Kidney glomerular epithelial cell (primary cell): ENCODE results near the gene TENT4A.
A peak's percentile ranks its signal among the peaks of the same experiment; 100 is the strongest.
"Not testable (repeated sequence)": the region's sequence is repeated elsewhere in the genome, so short reads cannot be mapped to it uniquely, and the experiment has no call there.

ENCODE experiments used
- DNase-seq: peaks from one replicate; lab custom pipeline; 2025; lab: John Stamatoyannopoulos, UW

TENT4A gene

DNA sequence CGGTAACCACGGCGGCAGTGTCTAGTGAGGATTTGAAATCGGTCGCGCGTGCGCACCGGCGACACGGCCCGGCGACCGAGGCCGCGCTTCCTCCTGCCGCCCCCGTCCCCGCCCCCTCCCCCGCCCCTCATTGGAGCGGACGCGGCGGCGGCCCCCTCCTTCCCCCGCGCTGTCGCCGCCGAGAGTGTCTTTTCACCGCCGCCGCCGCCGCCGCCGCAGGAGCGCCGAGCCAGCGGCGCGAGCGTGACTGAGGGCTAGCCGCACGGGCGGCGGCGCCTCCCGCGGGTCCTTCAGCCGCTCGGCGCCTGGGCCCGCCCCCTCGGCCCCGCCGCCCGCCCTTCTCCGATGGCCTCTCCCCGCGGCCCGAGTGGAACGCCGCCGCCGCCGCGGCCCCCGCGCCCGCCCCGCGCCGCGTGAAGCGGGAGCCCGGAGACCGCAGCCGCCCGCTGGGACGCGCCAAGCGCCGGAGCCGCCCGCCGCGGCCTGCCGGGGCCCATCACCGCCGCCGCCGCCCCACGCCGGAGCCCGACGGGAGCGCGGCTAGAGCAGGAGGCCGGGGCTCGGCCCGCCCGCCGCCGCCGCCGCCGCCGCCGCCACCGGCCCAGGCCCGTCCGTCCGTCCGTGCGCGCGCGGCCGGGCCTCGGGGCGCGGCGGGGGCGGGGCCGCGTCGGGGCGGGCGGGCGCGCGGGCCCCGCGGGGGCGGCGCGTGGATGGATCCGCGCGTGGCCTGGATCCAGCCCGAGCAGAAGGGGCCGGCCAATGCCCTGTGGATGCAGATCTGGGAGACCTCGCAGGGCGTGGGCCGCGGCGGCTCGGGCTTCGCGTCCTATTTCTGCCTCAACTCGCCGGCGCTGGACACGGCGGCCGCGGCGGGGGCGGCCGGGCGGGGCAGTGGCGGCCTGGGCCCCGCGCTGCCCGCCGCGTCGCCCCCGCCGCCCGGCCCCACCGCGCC, at the start of gene TENT4A:
Gene TENT4A (plus strand): TSS at position 159 of the 952 bp plus-strand sequence. CDS start 552 bp downstream, at position 711.
- DNase-seq: no peak

GRCh38 chr5:6666762-6667161, 46.5 kb upstream of the TENT4A start:
- no peak for DNase-seq

GRCh38 chr5:6667648-6668047, 45.6 kb upstream of the TENT4A start:
- DNase-seq: no peak

DNA sequence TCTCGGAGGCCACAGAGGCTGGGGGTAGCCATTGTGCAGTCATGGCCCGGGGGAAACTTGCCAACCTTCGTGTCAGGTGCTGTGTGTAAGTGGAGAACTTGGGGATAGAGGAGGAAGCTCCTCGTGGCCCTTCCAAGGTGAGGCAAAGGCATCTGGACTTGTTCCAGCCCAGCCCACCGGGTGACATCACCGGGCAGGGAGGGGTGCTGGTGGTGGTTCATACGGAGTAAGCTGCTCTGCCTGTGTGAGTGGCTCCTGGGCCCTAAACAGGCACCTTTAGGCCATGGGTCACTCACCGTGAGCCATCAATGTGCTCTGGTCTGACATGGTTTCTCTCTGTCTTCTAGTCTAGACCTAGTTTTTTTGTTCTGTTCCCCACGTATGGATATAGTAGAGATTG, 44.5 kb upstream of the TENT4A start:
- DNase-seq: not testable (repeated sequence)

- DNase-seq: no peak
Observed at GRCh38 chr5:6673031-6673430, 40.2 kb upstream of the TENT4A start.

- no peak for DNase-seq
Observed at GRCh38 chr5:6673963-6674362, 39.3 kb upstream of the TENT4A start.

DNA sequence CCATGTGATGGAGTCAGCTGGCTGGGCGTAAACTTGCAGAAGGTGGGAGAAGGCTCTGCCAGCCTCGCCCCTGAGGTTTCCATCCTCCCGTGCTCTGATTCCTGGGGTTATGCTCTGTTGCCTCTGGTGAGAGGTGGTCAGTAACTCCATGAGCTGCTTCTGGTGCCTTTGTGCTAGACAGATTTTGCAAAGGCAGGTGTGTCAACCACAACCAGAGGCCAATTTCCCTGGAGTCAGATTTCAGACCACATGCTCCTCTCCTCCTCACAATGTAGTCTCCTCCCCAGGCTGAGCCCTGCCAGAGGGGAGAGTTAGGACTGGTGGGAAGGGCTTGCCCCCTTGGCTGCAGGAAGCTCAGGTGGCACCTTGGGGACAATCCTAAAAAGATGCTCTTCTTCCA, 38.8 kb upstream of the TENT4A start:
- DNase-seq: no peak

DNA sequence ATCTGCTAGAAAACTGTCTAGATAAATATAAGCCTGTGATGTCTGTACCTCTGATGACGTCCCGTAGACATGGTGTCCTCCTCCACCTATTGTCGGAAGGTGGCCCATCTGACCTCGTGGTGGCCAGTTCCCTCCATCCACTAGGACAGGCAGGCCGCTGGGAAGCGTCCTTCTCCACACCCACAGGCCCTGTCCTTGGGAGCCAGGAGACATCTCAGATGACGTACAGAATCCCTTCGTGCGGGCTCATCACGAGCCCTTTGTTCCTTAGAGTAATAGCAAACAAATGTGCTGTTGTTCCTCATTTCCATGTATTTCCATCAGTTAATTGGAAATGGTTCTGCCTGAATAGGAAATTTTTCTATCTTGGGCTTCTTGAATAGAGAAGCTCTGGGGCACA, 38.3 kb upstream of the TENT4A start:
- no peak for DNase-seq

- DNase-seq: no peak
Observed at GRCh38 chr5:6675784-6676491, 37.3 kb upstream of the TENT4A start.

DNA sequence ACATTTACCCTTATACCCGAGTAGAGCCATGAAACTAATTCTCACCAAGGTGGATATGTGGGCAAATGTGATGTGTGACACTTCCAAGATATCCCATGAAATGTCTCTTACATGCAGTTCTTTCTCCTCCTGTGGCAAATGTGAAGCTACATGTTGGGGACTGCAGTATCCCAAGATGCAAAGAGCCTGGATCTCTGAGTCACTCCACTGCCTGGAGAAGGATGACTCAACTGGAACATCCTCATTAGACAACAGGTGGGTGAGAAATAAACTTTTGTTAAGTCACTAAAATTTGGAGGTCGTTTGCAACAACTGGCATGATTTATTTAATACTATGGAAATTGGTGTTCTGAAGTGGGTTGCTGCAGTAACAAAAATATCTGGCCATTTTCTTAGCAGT, 36.5 kb upstream of the TENT4A start:
- DNase-seq: no peak

DNA sequence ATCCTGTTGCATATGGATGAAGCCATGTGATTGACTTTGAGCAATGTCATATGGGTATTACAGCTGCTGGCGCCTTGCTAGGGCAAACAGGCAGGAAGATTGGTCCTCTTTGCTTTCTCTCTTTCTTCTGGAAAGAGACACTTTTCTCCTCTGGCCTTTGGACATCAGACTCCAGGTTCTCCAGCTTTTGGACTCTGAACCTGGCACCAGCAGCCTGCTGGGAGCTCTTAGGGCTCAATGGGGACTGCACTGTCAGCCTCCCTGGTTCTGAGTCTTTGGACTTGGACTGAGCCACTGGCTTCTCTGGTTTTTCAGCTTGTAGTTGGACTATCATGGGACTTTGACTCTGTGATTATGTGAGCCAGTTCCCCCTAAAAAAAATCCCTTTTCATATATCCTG, 34.8 kb upstream of the TENT4A start:
- no peak for DNase-seq

DNA sequence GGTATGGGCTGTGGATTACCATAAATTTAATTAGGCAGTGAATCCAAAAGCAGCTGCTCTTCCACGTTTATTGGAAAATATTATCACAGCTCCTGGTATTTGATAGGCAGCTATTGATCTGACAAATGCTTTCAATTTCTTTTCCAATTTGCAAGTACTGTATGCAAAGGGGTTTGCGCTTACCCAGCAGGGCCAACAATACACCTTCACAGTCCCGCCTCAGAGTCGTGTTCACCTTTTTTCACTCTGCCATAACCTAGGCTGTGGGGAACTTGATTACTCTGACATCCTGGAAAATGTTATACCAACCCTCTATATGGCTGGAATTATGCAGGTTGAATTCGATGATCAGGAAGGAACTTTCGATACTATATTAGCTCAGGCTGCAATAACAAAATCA, 32.3 kb upstream of the TENT4A start:
- DNase-seq: no peak

DNA sequence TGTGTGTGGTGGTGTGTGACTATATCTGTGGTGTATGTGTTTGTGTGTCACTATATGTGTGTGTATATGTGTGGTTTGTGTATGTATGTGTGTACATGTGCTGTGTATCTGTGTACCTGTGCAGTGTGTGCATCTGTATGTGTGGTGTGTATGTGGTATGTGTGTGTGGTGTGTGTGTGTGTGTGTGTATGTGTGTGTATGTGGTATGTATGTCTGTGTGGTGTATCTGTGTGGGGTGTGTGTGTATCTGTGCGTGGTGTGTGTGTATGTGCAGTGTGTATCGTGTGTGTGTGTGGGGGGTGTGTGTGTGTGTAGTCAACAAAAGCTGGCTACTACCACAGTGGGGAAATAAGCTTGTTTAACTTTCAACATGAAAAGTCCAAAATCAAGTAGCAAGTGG, 31.6 kb upstream of the TENT4A start:
- DNase-seq: no peak

DNA sequence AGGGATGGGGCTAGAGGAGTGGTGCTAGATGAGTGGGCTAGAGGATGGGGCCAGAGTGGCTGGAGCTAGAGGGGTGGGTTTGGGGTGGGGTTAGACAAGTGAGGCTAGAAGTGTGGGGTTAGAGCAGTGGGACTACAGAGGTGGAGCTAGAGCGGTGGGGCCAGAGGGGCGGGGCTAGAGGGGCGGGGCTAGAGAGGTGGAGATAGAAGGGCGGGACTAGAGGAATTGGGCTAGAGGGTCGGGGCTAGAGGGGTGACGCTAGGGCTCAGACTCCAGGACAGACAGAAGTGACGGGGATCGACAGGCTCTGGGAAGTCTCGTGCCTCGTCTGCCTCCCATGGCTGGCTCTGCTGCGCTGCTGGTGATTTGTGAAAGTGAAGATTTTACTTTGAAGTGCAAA, 31.0 kb upstream of the TENT4A start:
- DNase-seq: no peak

- no peak for DNase-seq
Observed at GRCh38 chr5:6683241-6683640, 30.0 kb upstream of the TENT4A start.

GRCh38 chr5:6684075-6684474, 29.2 kb upstream of the TENT4A start:
- DNase-seq: no peak

- DNase-seq: no peak
Observed at GRCh38 chr5:6686501-6686900, 26.7 kb upstream of the TENT4A start.

GRCh38 chr5:6686915-6687409, 26.3 kb upstream of the TENT4A start:
- DNase-seq: peak; percentile 53

DNA sequence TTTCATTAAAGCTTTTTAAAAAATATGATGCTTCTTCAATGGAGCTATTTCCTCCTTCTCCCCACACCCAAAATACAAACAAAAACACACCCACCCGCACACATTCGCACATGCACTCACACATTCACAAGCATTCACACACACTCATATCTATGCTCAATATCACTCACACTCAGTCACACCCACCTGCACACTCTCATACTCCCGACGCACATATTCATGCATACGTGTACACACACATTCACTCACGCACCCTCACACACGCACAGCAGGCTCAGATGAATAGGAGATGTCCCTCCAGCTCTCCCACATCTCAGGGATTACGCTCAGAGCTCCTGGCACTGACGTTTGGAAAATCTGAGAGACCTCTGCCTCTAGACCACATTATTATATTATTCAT, 25.7 kb upstream of the TENT4A start:
- no peak for DNase-seq

GRCh38 chr5:6692906-6693305, 20.3 kb upstream of the TENT4A start:
- DNase-seq: no peak

DNA sequence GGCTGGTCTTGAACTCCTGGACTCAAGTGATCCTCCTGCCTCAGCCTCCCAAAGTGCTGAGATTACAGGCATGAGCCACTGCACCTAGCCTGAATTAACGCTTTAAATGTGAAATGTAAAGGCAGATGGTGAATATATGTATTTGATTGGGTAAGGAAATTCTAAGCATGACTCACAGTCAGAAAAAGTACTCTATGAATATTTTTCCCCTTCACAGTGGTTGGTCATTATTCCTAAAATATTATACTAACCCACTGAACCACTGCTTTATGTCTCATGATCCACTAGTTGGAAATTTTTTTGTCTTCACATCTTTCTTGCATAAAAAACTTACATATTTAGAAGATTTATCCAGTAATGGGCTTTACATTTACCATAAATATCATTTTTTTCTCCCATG, 14.5 kb upstream of the TENT4A start:
- no peak for DNase-seq

- DNase-seq: no peak
Observed at GRCh38 chr5:6699357-6699756, 13.9 kb upstream of the TENT4A start.

DNA sequence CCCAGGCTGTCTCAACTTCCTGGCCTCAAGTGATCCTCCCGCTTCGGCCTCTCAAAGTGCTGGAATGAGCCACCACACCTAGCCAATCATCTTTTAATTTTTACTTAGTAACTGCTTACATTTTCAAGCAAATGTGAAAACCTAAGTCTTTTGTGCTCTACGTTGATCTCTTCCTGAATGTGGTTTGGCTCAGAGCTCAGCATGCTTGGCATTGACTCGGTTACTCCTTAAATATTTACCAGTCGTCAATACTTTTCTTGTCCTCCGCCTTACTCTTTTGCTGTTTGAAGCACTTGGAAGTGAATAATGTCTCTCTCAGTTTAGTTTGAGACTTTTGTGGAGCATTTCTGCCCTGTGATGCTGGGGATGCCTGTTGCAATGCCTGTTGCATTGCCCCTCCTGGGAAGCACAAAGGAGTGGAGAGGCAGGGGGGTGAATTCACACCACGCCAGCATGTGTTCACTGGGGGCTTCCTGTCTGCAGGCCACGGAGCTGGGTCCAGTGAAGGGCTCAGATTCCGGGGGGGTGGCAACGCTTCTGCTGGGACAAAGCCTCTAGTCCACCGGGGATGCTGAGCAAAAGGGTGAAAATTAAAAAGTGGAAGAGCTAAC, 13.1 kb upstream of the TENT4A start:
- DNase-seq: no peak
